Measurements from ENCODE around the gene LNP1. TPM values are rescaled to one million over a fixed set of nuclear protein-coding genes. Genes with fewer than 3 reads are reported as not detected.
"Not testable (repeated sequence)": the region's sequence is repeated elsewhere in the genome, so short reads cannot be mapped to it uniquely, and the experiment has no call there.

Gene LNP1
- 1 to 10 TPM; 4.3 to 7.9 TPM for total RNA-seq
- 9.0 TPM for polyA plus RNA-seq (2013, experiment 1 of 2)
- 11.1 TPM for polyA plus RNA-seq (2013, experiment 2 of 2)
- long read RNA-seq, experiment 1, partial matches to known transcripts, result 1 of 3 reads
- long read RNA-seq, experiment 1, other reads (novel, unspliced or antisense), result 1 of 3 reads
- long read RNA-seq, experiment 2, transcript LNP1-201 (4 exons, 2,210 nt), result major isoform, 8 of 15 reads
- long read RNA-seq, experiment 2, partial matches to known transcripts, result 2 of 15 reads
- long read RNA-seq, experiment 2, other reads (novel, unspliced or antisense), result 5 of 15 reads
- long read RNA-seq, experiment 3, transcript LNP1-201 (4 exons, 2,210 nt), result major isoform, 24 of 29 reads
- long read RNA-seq, experiment 3, partial matches to known transcripts, result 3 of 29 reads
- long read RNA-seq, experiment 3, other reads (novel, unspliced or antisense), result 2 of 29 reads
- long read RNA-seq, experiment 4, transcript LNP1-201 (4 exons, 2,210 nt), result major isoform, 12 of 15 reads
- long read RNA-seq, experiment 4, partial matches to known transcripts, result 1 of 15 reads
- long read RNA-seq, experiment 4, other reads (novel, unspliced or antisense), result 2 of 15 reads

GRCh38 chr3:100400780-100401673 is at the start of gene LNP1, which contains the start of gene TOMM70:
Gene LNP1 (plus strand): TSS chr3:100401539. CDS start chr3:100429730, 28,191 bp downstream.
Gene TOMM70 (minus strand): TSS chr3:100401089. CDS start chr3:100400949, 140 bp downstream.
- Mint-ChIP-seq H3K36me3 (ENCODE audit: low read depth) (peaks cover 12% of the 10 kb centered on the region), H3K4me3 (peak within 1 kb of the TSS; percentile 76)

GRCh38 chr3:100351770-100352169 is 49.6 kb upstream of the LNP1 start:
- not testable (repeated sequence) for H3K4me3 Mint-ChIP-seq; DNase-seq; H3K9me3 ChIP-seq (ENCODE audit: control insufficient read depth, low read length); H3K9me3 Mint-ChIP-seq; H3K4me3 ChIP-seq (ENCODE audit: low read length); H3K4me1 Mint-ChIP-seq; H3K27me3 Mint-ChIP-seq (ENCODE audit: insufficient read depth); H3K9ac ChIP-seq (ENCODE audit: extremely low read depth, low read length, poor library complexity, severe bottlenecking); H3K27me3 ChIP-seq (ENCODE audit: control insufficient read depth, insufficient read depth, low read length, poor library complexity, severe bottlenecking); H3K27ac Mint-ChIP-seq; H3K27ac ChIP-seq (ENCODE audit: low read depth, low read length); H3K4me1 ChIP-seq (ENCODE audit: control insufficient read depth, insufficient read depth, low read length)
- H3K36me3 Mint-ChIP-seq (ENCODE audit: low read depth), result peaks cover 74% of the 10 kb centered on the region
- WGBS, 2 experiments (ENCODE audit: insufficient coverage in 1 of 2, insufficient read length in 1 of 2), result no CpG with 5 or more reads among the region's 2 CpGs
- H3K36me3 ChIP-seq (ENCODE audit: control insufficient read depth, insufficient read depth, low read length), result peaks cover 53% of the 10 kb centered on the region

More at GRCh38 chr3:100400780-100401673, at the start of gene LNP1, which contains the start of gene TOMM70:
- Histone ChIP-seq H3K36me3 (ENCODE audit: control insufficient read depth, insufficient read depth, low read length) (no peaks in the 10 kb centered on the region), H3K27me3 (ENCODE audit: control insufficient read depth, insufficient read depth, low read length, poor library complexity, severe bottlenecking) (no peaks in the 10 kb centered on the region), H3K4me3 (ENCODE audit: low read length) (peak within 1 kb of the TSS; percentile 96), H3K4me1 (ENCODE audit: control insufficient read depth, insufficient read depth, low read length) (no peaks in the 10 kb centered on the region), H3K9ac (ENCODE audit: extremely low read depth, low read length, poor library complexity, severe bottlenecking) (peak within 1 kb of the TSS; percentile 87), H3K27ac (ENCODE audit: low read depth, low read length) (peak within 1 kb of the TSS; percentile 91), H3K9me3 (ENCODE audit: control insufficient read depth, low read length) (no peaks in the 10 kb centered on the region)
- TF ChIP-seq CTCF (conservative IDR thresholded peaks at IDR 0.05), result no peak
- DNase-seq, result peak; percentile 98
- Mint-ChIP-seq H3K27ac (peak within 1 kb of the TSS; percentile 97), H3K9me3 (no peaks in the 10 kb centered on the region), H3K27me3 (ENCODE audit: insufficient read depth) (no peaks in the 10 kb centered on the region), H3K4me1 (peaks cover 19% of the 10 kb centered on the region)
- WGBS, 2 experiments (ENCODE audit: insufficient coverage in 1 of 2, insufficient read length in 1 of 2), result 0% methylated on average over 21 to 64 of the region's 64 CpGs

GRCh38 chr3:100352296-100353231 is 48.8 kb upstream of the LNP1 start:
- TF ChIP-seq CTCF (conservative IDR thresholded peaks at IDR 0.05), result no peak
- Histone ChIP-seq H3K36me3 (ENCODE audit: control insufficient read depth, insufficient read depth, low read length) (peaks cover 53% of the 10 kb centered on the region), H3K9ac (ENCODE audit: extremely low read depth, low read length, poor library complexity, severe bottlenecking) (no peak overlapping the region), H3K27ac (ENCODE audit: low read depth, low read length) (no peak overlapping the region), H3K4me1 (ENCODE audit: control insufficient read depth, insufficient read depth, low read length) (no peaks in the 10 kb centered on the region), H3K4me3 (ENCODE audit: low read length) (no peak overlapping the region), H3K27me3 (ENCODE audit: control insufficient read depth, insufficient read depth, low read length, poor library complexity, severe bottlenecking) (no peaks in the 10 kb centered on the region), H3K9me3 (ENCODE audit: control insufficient read depth, low read length) (peaks cover 3% of the 10 kb centered on the region)
- H3K9me3 Mint-ChIP-seq, result peaks cover 10% of the 10 kb centered on the region
- WGBS, 2 experiments (ENCODE audit: insufficient coverage in 1 of 2, insufficient read length in 1 of 2), result 88 to 94% methylated on average over 2 to 10 of the region's 10 CpGs
- no peak overlapping the region for H3K27ac Mint-ChIP-seq
- H3K27me3 Mint-ChIP-seq (ENCODE audit: insufficient read depth), result no peaks in the 10 kb centered on the region
- no peak overlapping the region for H3K4me3 Mint-ChIP-seq
- peaks cover 71% of the 10 kb centered on the region for H3K36me3 Mint-ChIP-seq (ENCODE audit: low read depth)
- peaks cover 4% of the 10 kb centered on the region for H3K4me1 Mint-ChIP-seq
- DNase-seq, result no peak

Data from endodermal cell (in vitro differentiated cells).